Fibroblast of skin of left biceps (primary cell): ENCODE results near the gene ZMYM2.

Experiments used
- DNase-seq, 2 experiments: peaks; one replicate each; pipeline ENCODE4 v3.0.0-alpha.2; 2013; ENCODE audit warnings: low read depth in 2 of 2

Gene ZMYM2

DNA sequence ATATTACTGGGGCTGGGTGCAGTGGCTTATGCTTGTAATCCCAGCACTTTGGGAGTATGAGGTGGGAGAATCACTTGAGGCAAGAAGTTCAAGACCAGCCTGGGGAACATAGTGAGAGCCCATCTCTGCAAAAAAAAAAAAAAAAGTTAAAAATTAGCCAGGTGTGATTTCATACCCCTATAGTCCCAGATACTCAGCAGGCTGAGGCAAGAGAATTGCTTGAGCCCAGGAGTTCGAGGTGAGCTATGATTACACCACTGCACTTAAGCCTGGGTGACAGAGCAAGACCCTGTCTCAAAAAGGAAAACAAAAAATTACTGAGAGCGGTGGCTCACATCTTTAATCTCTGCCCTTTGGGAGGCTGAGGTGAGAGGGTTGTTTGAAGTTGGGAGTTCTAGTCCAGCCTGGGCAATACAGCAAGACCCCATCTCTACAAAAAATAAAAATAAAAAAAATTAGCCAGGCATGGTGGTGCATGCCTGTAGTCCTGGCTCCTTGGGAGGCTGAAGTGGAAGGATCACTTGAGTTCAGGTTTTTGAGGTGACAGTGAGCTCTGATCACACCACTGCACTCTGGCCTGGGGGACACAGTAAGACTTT is 87.5 kb downstream of the ZMYM2 start:
- no peak for DNase-seq

DNA sequence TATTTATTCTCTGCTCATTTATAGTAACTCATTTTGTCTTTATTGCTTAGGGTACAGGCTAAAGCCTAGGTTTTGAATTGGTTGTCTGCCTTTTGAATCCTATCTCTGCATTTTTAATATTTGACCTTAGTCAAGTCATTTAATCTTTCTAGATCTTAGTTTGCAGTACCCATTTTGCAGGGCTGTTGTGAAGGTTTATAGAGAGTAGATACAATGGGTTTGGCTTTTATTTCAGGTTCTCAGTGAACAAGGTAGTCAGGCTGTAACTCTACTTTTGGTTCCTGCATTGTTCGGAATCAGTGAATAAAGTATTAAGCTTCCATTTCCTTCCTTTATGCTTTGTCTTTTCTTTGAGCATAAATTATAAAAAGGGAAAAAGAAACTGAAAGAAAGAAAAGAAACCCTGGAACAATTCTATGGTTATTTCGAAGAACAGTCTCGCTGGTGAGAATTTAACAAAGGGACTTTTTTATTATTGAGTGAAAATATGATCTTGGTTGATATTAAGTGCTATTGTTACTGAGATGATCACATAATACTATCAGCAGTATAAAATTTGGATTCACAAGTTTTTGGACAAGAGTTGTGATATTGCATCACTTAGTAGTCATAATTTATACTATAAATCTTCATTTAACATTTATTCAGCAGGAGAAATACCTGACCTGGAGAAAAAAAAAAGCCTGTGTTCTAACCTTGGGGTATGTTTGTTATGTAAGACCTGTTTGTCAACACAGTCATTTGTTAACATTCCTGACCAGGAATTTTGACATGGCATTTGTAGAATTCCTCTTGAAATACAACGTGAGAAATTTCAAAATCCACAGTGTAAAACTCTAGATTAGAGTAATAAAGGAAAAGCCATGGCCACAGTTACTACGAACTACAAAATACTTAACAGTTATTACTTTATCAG is 91.3 kb downstream of the ZMYM2 start:
- no peak for DNase-seq

DNA sequence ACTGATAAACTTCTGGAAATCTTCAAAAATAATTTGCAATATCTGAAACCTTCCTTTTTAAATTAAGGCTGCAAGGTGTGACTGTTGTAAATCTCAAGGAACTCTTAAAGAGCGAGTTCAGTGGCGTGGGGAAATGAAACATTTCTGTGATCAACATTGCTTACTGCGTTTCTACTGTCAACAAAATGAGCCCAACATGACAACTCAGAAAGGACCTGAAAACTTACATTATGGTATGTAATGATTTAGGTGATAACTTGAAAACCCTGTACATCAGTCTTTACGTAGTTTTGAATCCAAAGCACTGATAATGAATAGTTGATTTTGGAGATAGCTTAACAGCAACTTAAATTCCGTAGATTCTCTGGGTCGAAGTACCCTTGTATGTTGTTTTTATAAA is 92.8 kb downstream of the ZMYM2 start:
- no peak for DNase-seq

DNA sequence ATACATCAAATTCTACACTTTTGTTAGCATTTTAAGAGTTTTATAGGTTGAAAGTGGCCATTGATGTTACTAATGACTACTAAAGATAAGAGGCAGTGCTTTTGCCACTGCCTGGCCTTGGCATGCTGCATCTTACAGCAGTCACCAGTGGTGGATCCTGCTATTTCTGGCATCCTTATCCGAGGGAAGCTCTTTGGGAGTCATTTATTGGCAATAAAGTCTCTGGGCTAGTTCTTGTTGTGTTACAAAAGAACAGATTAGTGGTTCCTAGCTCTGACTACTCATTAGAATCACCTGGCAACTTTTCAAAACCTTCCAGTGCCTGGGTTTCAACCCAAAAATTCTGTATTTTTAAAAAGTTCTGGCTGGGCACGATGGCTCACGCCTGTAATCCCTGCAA is 94.5 kb downstream of the ZMYM2 start:
- DNase-seq = no peak

DNA sequence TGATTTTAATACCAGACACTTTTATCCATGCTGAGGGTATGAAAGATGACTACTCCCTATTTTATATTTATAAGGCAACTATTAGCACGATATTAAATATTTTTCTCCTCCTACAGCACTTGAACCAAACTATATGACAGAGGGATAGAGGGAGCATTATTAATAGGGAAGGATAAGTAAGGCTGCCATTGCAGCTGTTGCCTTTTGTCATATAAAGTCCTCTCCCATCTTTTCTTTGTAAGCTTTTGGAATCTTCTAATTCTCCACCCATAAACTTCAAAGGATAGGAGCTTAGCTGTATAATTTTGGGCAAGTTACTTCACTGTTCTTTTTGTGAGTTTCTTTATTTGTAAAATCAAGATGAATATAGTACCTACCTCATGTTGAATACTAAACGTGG is 95.4 kb downstream of the ZMYM2 start:
- no peak for DNase-seq

- no peak for DNase-seq
Measured at GRCh38 chr13:20054586-20054985, 96.1 kb downstream of the ZMYM2 start.

DNA sequence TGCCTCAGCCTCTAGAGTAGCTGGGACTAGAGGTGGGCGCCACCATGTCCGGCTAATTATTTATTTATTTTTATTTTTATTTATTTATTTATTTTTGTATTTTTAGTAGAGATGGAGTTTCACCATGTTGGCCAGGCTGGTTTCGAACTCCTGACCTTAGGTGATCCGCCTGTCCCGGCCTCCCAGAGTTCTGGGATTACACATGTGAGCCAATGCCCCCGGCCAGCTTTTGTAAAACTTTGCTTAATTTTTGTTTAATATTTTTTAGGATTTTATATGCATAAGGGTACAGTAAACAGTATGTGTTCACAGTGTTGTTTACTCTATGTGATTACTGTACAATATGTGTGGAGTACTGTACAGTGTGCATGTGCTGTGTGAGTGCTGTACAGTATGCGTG is 98.7 kb downstream of the ZMYM2 start:
- DNase-seq = no peak

DNA sequence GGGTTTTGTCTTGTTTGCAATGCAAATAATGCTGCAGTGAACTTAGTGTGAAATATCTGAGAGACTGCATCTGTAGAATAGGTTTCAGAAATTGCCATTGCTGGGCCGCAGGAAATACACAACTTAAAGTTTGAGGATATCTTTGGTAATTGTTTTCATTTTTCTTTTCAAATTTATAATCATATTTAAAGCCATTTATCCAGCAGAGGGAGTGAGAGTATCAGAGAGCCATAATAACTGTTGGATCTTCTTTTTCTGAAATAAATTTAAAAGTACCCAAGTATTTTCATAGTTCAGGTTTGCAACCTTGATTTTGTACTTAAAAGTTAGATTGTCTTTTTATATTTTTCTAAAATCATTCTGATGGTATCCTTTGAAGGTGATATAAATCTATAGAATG is 99.4 kb downstream of the ZMYM2 start:
- DNase-seq = no peak

GRCh38 chr13:20058476-20058875 is 99.9 kb downstream of the ZMYM2 start:
- no peak for DNase-seq

GRCh38 chr13:20064128-20064527 is 105.6 kb downstream of the ZMYM2 start:
- no peak for DNase-seq

DNA sequence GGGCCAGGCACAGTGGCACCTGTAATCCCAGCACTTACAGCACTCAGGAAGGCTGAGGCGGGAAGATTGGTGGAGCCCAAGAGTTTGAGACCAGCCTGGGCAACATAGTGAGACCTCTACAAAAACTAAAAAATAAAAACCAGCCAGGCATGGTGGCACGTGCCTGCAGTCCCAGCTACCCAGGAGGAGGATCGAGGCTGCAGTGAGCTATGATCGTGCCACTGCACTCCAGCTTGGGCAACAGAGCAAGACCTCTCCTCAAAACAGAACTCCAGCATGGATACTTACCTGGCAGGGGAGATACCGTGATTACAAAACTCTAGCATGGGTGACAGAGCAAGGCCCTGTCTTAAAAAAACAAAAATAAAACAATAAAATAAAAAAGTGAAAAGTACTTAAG is 107.0 kb downstream of the ZMYM2 start:
- DNase-seq = no peak

DNA sequence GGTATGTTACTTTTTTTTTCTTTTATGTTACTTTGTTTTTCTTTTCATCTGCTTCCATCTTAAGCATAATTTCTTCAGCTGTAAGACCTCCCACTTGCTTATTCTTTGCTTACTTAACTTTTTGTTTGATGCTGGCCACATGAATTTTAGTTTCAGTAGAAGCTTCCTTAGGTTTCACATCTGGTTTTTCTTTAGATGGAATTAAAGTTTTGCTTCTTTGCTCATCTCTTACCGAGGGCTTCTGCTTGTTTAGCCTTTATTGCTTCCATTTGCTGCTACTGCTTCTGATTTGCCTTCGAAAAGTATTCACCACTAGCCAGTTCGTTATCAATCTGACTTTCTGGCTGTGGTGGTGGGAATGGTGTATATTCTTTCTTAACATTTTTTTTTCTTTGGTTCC is 111.4 kb downstream of the ZMYM2 start:
- no peak for DNase-seq

DNA sequence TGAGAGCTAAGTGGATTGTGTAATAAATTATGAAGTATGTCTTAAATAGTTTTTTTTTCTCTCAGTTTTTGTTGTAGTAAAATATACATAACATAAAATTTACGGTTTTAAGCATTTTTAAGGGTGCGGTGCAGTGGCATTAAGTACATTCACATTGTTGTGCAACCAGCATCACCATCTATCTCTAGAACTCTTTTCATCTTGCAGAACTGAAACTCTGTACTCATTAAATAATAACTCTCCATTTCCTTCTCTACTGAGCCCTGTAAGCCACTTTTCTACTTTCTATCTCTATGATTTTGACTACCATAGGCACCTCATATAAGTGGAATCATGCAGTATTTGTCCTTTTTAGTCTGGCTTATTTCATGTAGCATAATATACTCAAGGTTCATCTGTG is 115.2 kb downstream of the ZMYM2 start:
- DNase-seq = no peak

- DNase-seq = no peak
Measured at GRCh38 chr13:20074966-20075365, 116.4 kb downstream of the ZMYM2 start.

DNA sequence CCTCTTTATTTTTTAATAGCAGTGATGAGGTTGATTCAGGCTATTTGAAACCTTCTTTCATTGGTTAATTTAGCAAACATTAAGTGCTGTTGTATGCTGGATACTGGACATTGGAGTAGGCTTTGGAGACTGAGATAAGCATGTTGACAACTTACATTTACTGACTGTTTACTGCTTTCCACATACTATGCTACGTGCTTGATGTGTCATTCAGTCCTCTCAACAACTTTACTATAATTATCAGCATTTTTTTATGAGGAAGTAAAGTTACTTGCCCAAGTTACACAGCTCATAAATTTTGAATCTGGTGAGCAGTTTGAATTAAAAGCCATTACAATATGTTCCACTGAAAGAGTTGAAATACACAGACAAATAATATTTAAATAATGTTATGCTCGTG is 118.6 kb downstream of the ZMYM2 start:
- DNase-seq = no peak

GRCh38 chr13:20080377-20081164 is 122.0 kb downstream of the ZMYM2 start:
- DNase-seq = no peak

DNA sequence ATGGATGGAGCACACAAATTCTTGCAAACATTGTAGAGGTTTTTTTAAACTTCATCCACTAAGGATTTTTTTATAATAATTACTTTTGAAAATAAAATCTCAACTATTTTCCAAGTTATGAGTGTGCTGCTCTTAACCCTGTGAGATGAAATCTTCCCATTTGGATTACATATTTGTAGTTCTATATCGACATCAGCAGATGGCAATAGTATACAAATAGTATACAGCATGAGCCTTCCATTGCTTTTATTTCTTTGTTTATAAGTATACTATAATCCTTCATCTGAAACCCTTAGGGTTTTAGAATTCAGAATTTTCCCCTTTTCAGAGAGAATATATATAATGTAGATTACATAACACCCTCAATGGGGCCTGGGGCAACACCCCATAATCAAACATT is 131.8 kb downstream of the ZMYM2 start:
- no peak for DNase-seq

DNA sequence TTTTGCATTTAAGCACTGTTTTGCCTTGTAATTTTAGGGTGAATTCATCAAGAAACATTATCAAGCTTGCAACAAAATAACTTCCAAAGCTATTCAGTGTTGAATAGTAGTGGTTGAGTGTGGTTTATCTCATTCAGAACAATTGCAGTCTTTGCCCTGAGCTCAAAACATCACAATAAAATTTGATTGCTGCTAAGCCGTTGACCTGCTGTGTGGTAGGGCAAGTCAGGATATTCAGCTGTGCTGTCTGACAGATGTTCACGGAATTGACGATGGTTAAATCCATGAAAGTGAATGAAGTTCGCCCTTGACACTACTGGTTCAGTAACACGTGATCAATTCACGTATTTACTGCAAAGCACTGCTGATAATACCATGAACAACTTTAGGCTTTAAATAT is 135.4 kb downstream of the ZMYM2 start:
- no peak for DNase-seq

- no peak for DNase-seq
Measured at GRCh38 chr13:20099319-20099718, 140.8 kb downstream of the ZMYM2 start.

- DNase-seq = no peak
Measured at GRCh38 chr13:20101467-20102316, 143.2 kb downstream of the ZMYM2 start.

GRCh38 chr13:20102525-20103180 is 144.1 kb downstream of the ZMYM2 start:
- DNase-seq = no peak
